Neural cell (in vitro differentiated cells): ENCODE results near the gene TUBE1. TPM values are rescaled to one million over a fixed set of nuclear protein-coding genes. Genes with fewer than 3 reads are reported as not detected.

Experiments used
- H2AFZ ChIP-seq: fragments of 200-600, 300-800 bp; sonication (generic), shearing (Covaris generic); 2 replicates; pipeline ENCODE4 v1.6.0; 2014; ENCODE audit warnings: low read depth, mild to moderate bottlenecking, antibody characterized with exemption, low read length, moderate library complexity
- H3F3A ChIP-seq: fragments of 200-600 bp; shearing (Covaris generic); 2 replicates; pipeline ENCODE4 v1.6.1; 2016; ENCODE audit warnings: mild to moderate bottlenecking, moderate library complexity, mixed read lengths, antibody characterized with exemption, low read length; ENCODE audit not compliant: insufficient read depth, poor library complexity, severe bottlenecking
- H3K27ac ChIP-seq: fragments of 200-600, 300-800 bp; sonication (generic), shearing (Covaris generic); 2 replicates; pipeline ENCODE4 v1.5.1; 2014; ENCODE audit warnings: mild to moderate bottlenecking, low read length, moderate library complexity
- H3K27me3 ChIP-seq: fragments of 300-800, 200-600 bp; sonication (generic), shearing (Covaris generic); 2 replicates; pipeline ENCODE4 v1.6.0; 2014; ENCODE audit warnings: mild to moderate bottlenecking, low read depth, low read length, moderate library complexity; ENCODE audit not compliant: insufficient read depth
- H3K36me3 ChIP-seq: fragments of 300-800, 200-600 bp; sonication (generic), shearing (Covaris generic); 2 replicates; pipeline ENCODE4 v1.5.1; 2014; ENCODE audit warnings: mild to moderate bottlenecking, antibody characterized with exemption, low read length, moderate library complexity; ENCODE audit not compliant: insufficient read depth
- H3K4me2 ChIP-seq: fragments of 300-800, 200-600 bp; sonication (generic), shearing (Covaris generic); 2 replicates; pipeline ENCODE4 v1.6.0; 2014; ENCODE audit warnings: mild to moderate bottlenecking, low read length
- H3K4me3 ChIP-seq: fragments of 300-800, 200-600 bp; sonication (generic), shearing (Covaris generic); 2 replicates; pipeline ENCODE4 v1.5.1; 2014; ENCODE audit warnings: mild to moderate bottlenecking, low read length, moderate library complexity
- H3K79me2 ChIP-seq: fragments of 200-600 bp; shearing (Covaris generic); replicated peaks from 2 replicates; pipeline ENCODE4 v1.6.0; 2014; ENCODE audit warnings: mild to moderate bottlenecking, low read length, moderate library complexity; ENCODE audit not compliant: insufficient read depth
- H3K9ac ChIP-seq: fragments of 300-800, 200-600 bp; sonication (generic), shearing (Covaris generic); 2 replicates; pipeline ENCODE4 v1.6.1; 2016; ENCODE audit warnings: mild to moderate bottlenecking, low read length, mixed read lengths
- H3K9me2 ChIP-seq: fragments of 200-600 bp; shearing (Covaris generic); 2 replicates; pipeline ENCODE4 v1.6.1; 2016; ENCODE audit warnings: mild to moderate bottlenecking, low read length, mixed read lengths; ENCODE audit not compliant: insufficient read depth
- H3K9me3 ChIP-seq: fragments of 200-600, 300-800 bp; sonication (generic), shearing (Covaris generic); 2 replicates; pipeline ENCODE4 v1.6.1; 2016; ENCODE audit warnings: mild to moderate bottlenecking, mixed run types, low read length, moderate library complexity, mixed read lengths
- H4K20me1 ChIP-seq: fragments of 200-600 bp; shearing (Covaris generic); 2 replicates; pipeline ENCODE4 v1.6.1; 2016; ENCODE audit warnings: mild to moderate bottlenecking, mixed run types; ENCODE audit not compliant: insufficient read depth
- CTCF ChIP-seq: fragments of 450-650 bp; IDR thresholded peaks from 2 replicates; pipeline ENCODE4 v1.5.1; 2014; ENCODE audit warnings: antibody characterized with exemption, mild to moderate bottlenecking, moderate library complexity; ENCODE audit not compliant: poor library complexity, severe bottlenecking
- EP300 ChIP-seq: fragments of 450-650 bp; conservative IDR thresholded peaks from 2 replicates; pipeline ENCODE4 v1.6.1; 2014; ENCODE audit warnings: antibody characterized with exemption, mild to moderate bottlenecking, moderate library complexity; ENCODE audit not compliant: poor library complexity, severe bottlenecking
- EZH2 ChIP-seq: fragments of 200-600, 300-800 bp; shearing (Covaris generic), sonication (generic); IDR thresholded peaks from 2 replicates; pipeline ENCODE4 v1.6.1; 2014; ENCODE audit warnings: antibody characterized with exemption, low read length, borderline replicate concordance, mild to moderate bottlenecking; ENCODE audit not compliant: insufficient read depth, poor library complexity, severe bottlenecking
- MXI1 ChIP-seq: fragments of 450-650 bp; conservative IDR thresholded peaks from 2 replicates; pipeline ENCODE4 v1.6.1; 2014; ENCODE audit warnings: antibody characterized with exemption, mild to moderate bottlenecking; ENCODE audit not compliant: poor library complexity, severe bottlenecking
- POLR2AphosphoS5 ChIP-seq: IDR thresholded peaks from 2 replicates; pipeline ENCODE4 v1.6.1; 2012
- RAD21 ChIP-seq: fragments of 450-650 bp; conservative IDR thresholded peaks from 2 replicates; pipeline ENCODE4 v1.6.1; 2014; ENCODE audit warnings: antibody characterized with exemption, mild to moderate bottlenecking, moderate library complexity
- REST ChIP-seq: IDR thresholded peaks from 2 replicates; pipeline ENCODE4 v1.6.1; 2012; ENCODE audit warnings: borderline replicate concordance
- SMC3 ChIP-seq: fragments of 450-650 bp; conservative IDR thresholded peaks from 2 replicates; pipeline ENCODE4 v1.6.1; 2014; ENCODE audit warnings: antibody characterized with exemption, mild to moderate bottlenecking, moderate library complexity; ENCODE audit not compliant: poor library complexity
- TAF1 ChIP-seq: IDR thresholded peaks from 2 replicates; pipeline ENCODE4 v1.6.1; 2012; ENCODE audit warnings: low read depth
- polyA minus RNA-seq: library from RNA; depleted of rRNA, polyadenylated mRNA; stranded (reverse); fragments of >200 nt; gene quantifications from 2 replicates; pipeline ENCODE4 v1.2.3, GENCODE V29; 2014
- polyA plus RNA-seq: library from polyadenylated mRNA; depleted of rRNA; stranded (reverse); fragments of >200 nt; gene quantifications from 2 replicates; pipeline ENCODE4 v1.2.3, GENCODE V29; 2014

Gene TUBE1
- polyA plus RNA-seq (180 and 204 TPM in 2 replicates), polyA minus RNA-seq (80.3 and 99.2 TPM in 2 replicates)

GRCh38 chr6:112087136-112087911 lies at the start of gene TUBE1, which contains the start of gene FAM229B:
TSS of gene TUBE1 (minus strand) at chr6:112087482. CDS start at chr6:112087434, 48 bp downstream.
TSS of gene FAM229B (plus strand) at chr6:112087591. CDS start at chr6:112099284, 11,693 bp downstream.
- Histone ChIP-seq H3K4me2 (peak within 1 kb of the TSS; percentile 62), H3K36me3 (peaks cover 3% of the 10 kb centered on the region), H3K27me3 (no peaks in the 10 kb centered on the region), H4K20me1 (no peaks in the 10 kb centered on the region), H3K79me2 (peaks cover 34% of the 10 kb centered on the region), H3K9me3 (no peaks in the 10 kb centered on the region), H3K27ac (peak within 1 kb of the TSS; percentile 91), H3K9ac (peak within 1 kb of the TSS; percentile 79), H2AFZ (peak within 1 kb of the TSS; percentile 48), H3F3A (no peaks in the 10 kb centered on the region), H3K9me2 (no peaks in the 10 kb centered on the region), H3K4me3 (peak within 1 kb of the TSS; percentile 77)
- TF ChIP-seq TAF1 = peak; percentile 74
- TF ChIP-seq SMC3 = peak; percentile 47
- TF ChIP-seq RAD21 = peak; percentile 36
- TF ChIP-seq EP300 = peak; percentile 67
- TF ChIP-seq POLR2AphosphoS5 = peak; percentile 89
- TF ChIP-seq CTCF = peak; percentile 43
- peak; percentile 91 for TF ChIP-seq MXI1
- TF ChIP-seq REST = peak; percentile 41
- TF ChIP-seq EZH2 = no peak

GRCh38 chr6:112130878-112131277 lies 43.6 kb upstream of the TUBE1 start:
- H4K20me1 ChIP-seq = no peaks in the 10 kb centered on the region
- H3K27me3 ChIP-seq = no peaks in the 10 kb centered on the region
- no peaks in the 10 kb centered on the region for H3K36me3 ChIP-seq
- H2AFZ ChIP-seq = no peak overlapping the region
- no peak overlapping the region for H3K27ac ChIP-seq
- no peak overlapping the region for H3K4me3 ChIP-seq
- H3K9ac ChIP-seq = no peak overlapping the region
- no peaks in the 10 kb centered on the region for H3K9me3 ChIP-seq
- no peak overlapping the region for H3K4me2 ChIP-seq
- no peaks in the 10 kb centered on the region for H3F3A ChIP-seq
- H3K9me2 ChIP-seq = no peaks in the 10 kb centered on the region
- TF ChIP-seq POLR2AphosphoS5 (no peak), TAF1 (no peak)
- no peaks in the 10 kb centered on the region for H3K79me2 ChIP-seq
